Measurements from ENCODE around the gene CHD6.

CHD6 gene

GRCh38 chr20:41622584-41622983 is 4.4 kb upstream of the CHD6 start:
- DNase-seq = no peak

- DNase-seq = no peak
These were observed 3.8 kb upstream of the CHD6 start for GRCh38 chr20:41621971-41622370.

- no peak for DNase-seq
These were observed 3.2 kb upstream of the CHD6 start for GRCh38 chr20:41621421-41621820.

- DNase-seq = no peak
These were observed 1.4 kb upstream of the CHD6 start for GRCh38 chr20:41619360-41620100.

- DNase-seq = no peak
These were observed 682 bp upstream of the CHD6 start for GRCh38 chr20:41618807-41619311.

GRCh38 chr20:41617059-41617901 is 897 bp downstream of the CHD6 start:
- DNase-seq = no peak

- DNase-seq = no peak
These were observed 1.9 kb downstream of the CHD6 start for GRCh38 chr20:41616228-41616627.

GRCh38 chr20:41615676-41616075 is 2.5 kb downstream of the CHD6 start:
- no peak for DNase-seq

- DNase-seq = no peak
These were observed 3.1 kb downstream of the CHD6 start for GRCh38 chr20:41615110-41615509.

GRCh38 chr20:41613321-41613720 is 4.9 kb downstream of the CHD6 start:
- DNase-seq = no peak

GRCh38 chr20:41609474-41609873 is 8.7 kb downstream of the CHD6 start:
- no peak for DNase-seq

- no peak for DNase-seq
These were observed 9.6 kb downstream of the CHD6 start for GRCh38 chr20:41608606-41609005.

GRCh38 chr20:41607791-41608190 is 10.4 kb downstream of the CHD6 start:
- DNase-seq = no peak

GRCh38 chr20:41604002-41604401 is 14.2 kb downstream of the CHD6 start:
- no peak for DNase-seq

GRCh38 chr20:41601742-41602141 is 16.4 kb downstream of the CHD6 start:
- DNase-seq = no peak

GRCh38 chr20:41600926-41601631 is 17.1 kb downstream of the CHD6 start:
- DNase-seq = no peak

GRCh38 chr20:41599699-41600104 is 18.5 kb downstream of the CHD6 start:
- DNase-seq = no peak

- DNase-seq = no peak
These were observed 19.5 kb downstream of the CHD6 start for GRCh38 chr20:41598719-41599118.

- DNase-seq = no peak
These were observed 23.5 kb downstream of the CHD6 start for GRCh38 chr20:41594514-41595322.

GRCh38 chr20:41592516-41593216 is 25.5 kb downstream of the CHD6 start:
- no peak for DNase-seq

GRCh38 chr20:41587956-41588355 is 30.2 kb downstream of the CHD6 start:
- no peak for DNase-seq

GRCh38 chr20:41587523-41587922 is 30.7 kb downstream of the CHD6 start:
- no peak for DNase-seq
